ENCODE data around the gene AZU1.
"Not testable (repeated sequence)": the region's sequence is repeated elsewhere in the genome, so short reads cannot be mapped to it uniquely, and the experiment has no call there.

Gene AZU1

GRCh38 chr19:810883-811489 lies 16.7 kb upstream of the AZU1 start:
- DNase-seq = no peak

GRCh38 chr19:811506-812048 lies 16.1 kb upstream of the AZU1 start:
- no peak for DNase-seq

GRCh38 chr19:812049-812746 lies 15.4 kb upstream of the AZU1 start:
- DNase-seq = no peak

- DNase-seq = no peak
Observed at GRCh38 chr19:812747-813218, 14.9 kb upstream of the AZU1 start.

- DNase-seq = no peak
Observed at GRCh38 chr19:813219-814151, 14.2 kb upstream of the AZU1 start.

- no peak for DNase-seq
Observed at GRCh38 chr19:814152-815078, 13.2 kb upstream of the AZU1 start.

GRCh38 chr19:815079-815774 lies 12.4 kb upstream of the AZU1 start:
- DNase-seq = no peak

- no peak for DNase-seq
Observed at GRCh38 chr19:815775-816499, 11.7 kb upstream of the AZU1 start.

- no peak for DNase-seq
Observed at GRCh38 chr19:816500-816857, 11.2 kb upstream of the AZU1 start.

GRCh38 chr19:820212-820611 lies 7.4 kb upstream of the AZU1 start:
- not testable (repeated sequence) for DNase-seq

- DNase-seq = no peak
Observed at GRCh38 chr19:821231-821824, 6.3 kb upstream of the AZU1 start.

- DNase-seq = no peak
Observed at GRCh38 chr19:821825-822503, 5.7 kb upstream of the AZU1 start, which contains the start of gene PLPPR3. Gene PLPPR3, minus strand, starts transcription at chr19:821955. Its CDS starts 396 bp downstream, at chr19:821559.

GRCh38 chr19:823565-824121 lies 4.0 kb upstream of the AZU1 start:
- DNase-seq = no peak

- DNase-seq = no peak
Observed at GRCh38 chr19:824885-825284, 2.8 kb upstream of the AZU1 start.

- no peak for DNase-seq
Observed at GRCh38 chr19:825897-826644, 1.6 kb upstream of the AZU1 start.

GRCh38 chr19:827314-827709 lies 325 bp upstream of the AZU1 start:
- DNase-seq = no peak

- DNase-seq = no peak
Observed at GRCh38 chr19:829129-829758, 1.6 kb downstream of the AZU1 start.

Measured in CD4-positive, alpha-beta T cell treated with Interleukin-4 for 4 hours (primary cell).